OCI-LY3 (cell line): Measurements from ENCODE around the gene TMEM198.

Experiments
- EZH2phosphoT487 ChIP-seq: fragments of 200-600 bp; shearing (Covaris generic); IDR thresholded peaks from 2 replicates; pipeline ENCODE4 v1.6.1; 2018; ENCODE audit warnings: antibody characterized with exemption, mixed run types, low read depth
- TF ChIP-seq, protein P1 (sequence below): fragments of 200-600, 300-600 bp; sonication (generic); IDR thresholded peaks from 2 replicates; pipeline ENCODE4 v1.5.1; 2014; ENCODE audit warnings: antibody characterized with exemption, low read length, low read depth

DNA sequence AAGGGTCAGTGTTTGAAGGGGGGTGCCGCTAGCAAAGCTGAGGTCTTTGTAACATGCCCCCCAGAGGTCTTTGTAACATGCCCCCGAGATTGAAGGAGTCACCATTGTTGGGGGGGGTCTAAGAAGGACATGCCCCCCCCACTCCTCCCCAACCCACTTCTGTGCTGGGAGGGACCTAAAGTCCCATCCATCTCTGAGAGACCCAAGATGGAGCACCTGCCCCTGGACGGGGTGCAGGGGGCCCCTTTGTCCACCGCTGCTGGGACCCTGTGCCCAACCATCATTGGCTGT, 35.4 kb upstream of the TMEM198 start:
- TF ChIP-seq, protein P1, sequence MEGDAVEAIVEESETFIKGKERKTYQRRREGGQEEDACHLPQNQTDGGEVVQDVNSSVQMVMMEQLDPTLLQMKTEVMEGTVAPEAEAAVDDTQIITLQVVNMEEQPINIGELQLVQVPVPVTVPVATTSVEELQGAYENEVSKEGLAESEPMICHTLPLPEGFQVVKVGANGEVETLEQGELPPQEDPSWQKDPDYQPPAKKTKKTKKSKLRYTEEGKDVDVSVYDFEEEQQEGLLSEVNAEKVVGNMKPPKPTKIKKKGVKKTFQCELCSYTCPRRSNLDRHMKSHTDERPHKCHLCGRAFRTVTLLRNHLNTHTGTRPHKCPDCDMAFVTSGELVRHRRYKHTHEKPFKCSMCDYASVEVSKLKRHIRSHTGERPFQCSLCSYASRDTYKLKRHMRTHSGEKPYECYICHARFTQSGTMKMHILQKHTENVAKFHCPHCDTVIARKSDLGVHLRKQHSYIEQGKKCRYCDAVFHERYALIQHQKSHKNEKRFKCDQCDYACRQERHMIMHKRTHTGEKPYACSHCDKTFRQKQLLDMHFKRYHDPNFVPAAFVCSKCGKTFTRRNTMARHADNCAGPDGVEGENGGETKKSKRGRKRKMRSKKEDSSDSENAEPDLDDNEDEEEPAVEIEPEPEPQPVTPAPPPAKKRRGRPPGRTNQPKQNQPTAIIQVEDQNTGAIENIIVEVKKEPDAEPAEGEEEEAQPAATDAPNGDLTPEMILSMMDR: no peak
- TF ChIP-seq EZH2phosphoT487: no peak
